G401 (cell line): ENCODE data around the gene FRY. TPM values are rescaled to one million over a fixed set of nuclear protein-coding genes. Genes with fewer than 3 reads are reported as not detected.
"Not testable (repeated sequence)": the region's sequence is repeated elsewhere in the genome, so short reads cannot be mapped to it uniquely, and the experiment has no call there.

Source experiments
- DNase-seq: peaks from one replicate; pipeline ENCODE4 v3.0.0-alpha.2; 2015; ENCODE audit warnings: low spot score
- in situ Hi-C: cut with HindIII; loops from 2 replicates; pipeline ENCODE4 v1.10.0; 2016; ENCODE audit warnings: low sequenced_read_pairs, mixed read lengths
- total RNA-seq: library from RNA; depleted of rRNA; stranded (reverse); fragments of >200 nt; shearing (Covaris generic); gene quantifications from 2 replicates; pipeline ENCODE4 v1.2.3, GENCODE V29; 2014

Gene FRY
- total RNA-seq, 1 experiment from 2014 or later = 3.1 TPM

DNA sequence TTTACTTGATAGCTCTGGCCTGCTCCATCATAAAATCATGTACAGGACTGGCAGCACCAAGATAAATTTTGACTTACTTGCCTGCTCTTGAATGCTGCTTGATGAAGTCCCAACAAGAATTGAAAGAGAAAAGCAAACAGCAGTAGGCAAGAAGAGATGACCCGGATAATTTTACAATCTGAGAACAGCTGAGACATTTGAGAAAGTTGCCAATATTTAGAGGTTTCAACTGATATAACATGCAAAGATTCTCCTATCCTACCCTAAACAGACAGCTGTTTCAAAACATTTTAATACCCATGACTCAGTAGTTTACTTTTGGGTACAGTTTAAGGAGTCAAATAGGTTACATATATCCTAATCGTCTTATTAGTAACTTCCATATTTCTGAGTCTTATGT is 5.9 kb downstream of the FRY start:
- in situ Hi-C loops = no loop called here
- no peak for DNase-seq

DNA sequence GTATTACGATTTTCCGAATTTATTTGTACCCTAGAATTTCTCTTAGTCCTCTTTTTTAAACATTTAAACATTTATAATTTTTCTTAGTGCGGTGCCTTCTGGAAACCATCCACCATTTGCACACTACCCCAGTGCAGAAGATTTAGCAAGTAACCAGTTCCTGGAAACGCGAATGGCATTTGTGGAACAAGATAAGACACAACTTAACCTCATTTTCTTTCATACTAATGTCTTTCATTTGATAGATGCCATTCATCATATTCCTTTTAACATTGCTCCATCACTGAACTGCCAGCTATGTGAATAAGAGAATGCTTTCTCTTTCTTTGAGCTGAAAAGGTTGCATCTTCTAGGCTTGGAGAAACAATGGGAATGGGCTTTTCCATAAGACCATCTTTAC is 6.8 kb downstream of the FRY start:
- no peak for DNase-seq
- in situ Hi-C loops = no loop called here

DNA sequence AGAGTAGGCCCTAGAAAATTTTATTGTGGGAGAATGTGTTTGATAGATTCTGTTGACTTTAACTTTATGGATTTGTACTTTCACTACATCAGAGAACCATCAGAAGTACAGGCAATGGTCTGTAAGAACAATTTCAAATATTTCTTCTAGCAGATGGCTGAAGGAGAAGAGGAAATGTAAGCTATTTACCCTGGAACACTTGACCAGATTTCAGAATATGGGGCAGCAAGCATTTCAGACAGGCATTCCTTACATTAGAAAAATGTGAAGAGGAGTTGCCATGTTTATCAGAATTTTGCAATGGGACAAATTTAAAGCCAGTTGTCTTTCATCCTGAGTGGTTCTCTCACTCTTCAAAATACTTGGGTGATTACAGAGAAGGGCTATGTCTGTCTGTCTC is 7.5 kb downstream of the FRY start:
- no peak for DNase-seq
- in situ Hi-C loops = no loop called here

DNA sequence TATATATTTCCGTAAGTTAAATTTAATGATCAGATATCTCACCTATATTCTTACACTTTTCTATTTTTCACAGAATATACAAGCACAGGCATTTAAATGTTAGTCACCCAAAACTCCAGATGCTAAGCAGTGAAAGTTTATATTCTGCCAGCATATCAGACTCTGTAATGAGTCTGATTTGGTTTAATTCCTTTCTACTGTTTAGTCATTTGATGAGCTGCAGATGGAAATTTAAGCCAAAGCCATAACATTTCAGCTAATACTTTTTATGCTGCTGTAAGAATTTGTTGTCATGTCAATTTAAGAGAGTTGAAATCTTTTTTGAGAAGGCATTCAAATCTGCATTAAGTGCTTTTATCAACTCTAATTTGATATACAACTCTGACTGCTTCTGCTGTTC is 8.0 kb downstream of the FRY start:
- DNase-seq = no peak
- in situ Hi-C loops = no loop called here

DNA sequence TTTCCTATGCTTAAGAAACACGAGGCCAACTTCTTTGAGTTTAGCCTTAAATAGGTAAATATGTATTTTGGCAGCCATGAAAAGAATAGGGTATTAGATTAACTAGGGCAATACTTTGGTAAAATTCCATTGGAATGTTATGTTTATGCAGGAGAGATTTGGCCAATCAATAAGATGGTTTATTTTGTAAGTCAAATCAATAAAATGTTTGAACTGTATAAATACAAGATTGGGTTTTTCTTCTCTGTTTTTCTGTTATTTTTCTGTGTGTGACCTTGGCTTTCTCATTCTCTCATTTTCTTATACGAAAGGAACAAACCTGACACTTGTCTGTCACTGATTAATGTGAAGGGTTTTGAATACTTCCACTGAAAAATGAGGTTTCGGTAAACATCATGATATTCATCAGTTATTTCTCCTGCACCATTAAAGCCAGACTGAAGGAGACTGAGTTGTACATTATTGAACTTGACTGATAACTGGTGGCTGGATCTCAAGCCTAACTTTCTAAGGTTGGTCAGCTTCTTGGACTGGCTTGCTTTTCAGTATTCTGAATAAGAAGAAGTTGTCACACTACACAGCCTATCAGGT is 8.6 kb downstream of the FRY start:
- in situ Hi-C loops = no loop called here
- DNase-seq = no peak

DNA sequence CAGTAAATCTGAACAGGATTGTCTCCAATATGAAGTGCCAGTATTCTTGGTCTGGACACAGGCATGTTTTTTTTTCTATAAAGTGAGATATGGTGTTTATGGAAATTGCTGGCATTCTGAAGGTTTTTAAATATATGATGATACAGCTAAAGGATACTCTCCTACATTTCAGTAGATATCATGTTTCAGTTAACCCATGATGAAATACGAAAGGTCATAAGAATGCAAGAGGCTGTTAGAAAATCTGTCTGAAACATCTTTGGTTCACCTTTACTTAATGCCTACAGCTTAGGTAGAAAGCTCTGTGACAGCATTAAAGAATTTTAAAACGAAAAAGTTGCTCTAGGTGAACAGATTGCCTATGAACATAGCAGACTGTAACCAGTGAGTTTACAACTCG is 9.1 kb downstream of the FRY start:
- no peak for DNase-seq
- in situ Hi-C loops = no loop called here

DNA sequence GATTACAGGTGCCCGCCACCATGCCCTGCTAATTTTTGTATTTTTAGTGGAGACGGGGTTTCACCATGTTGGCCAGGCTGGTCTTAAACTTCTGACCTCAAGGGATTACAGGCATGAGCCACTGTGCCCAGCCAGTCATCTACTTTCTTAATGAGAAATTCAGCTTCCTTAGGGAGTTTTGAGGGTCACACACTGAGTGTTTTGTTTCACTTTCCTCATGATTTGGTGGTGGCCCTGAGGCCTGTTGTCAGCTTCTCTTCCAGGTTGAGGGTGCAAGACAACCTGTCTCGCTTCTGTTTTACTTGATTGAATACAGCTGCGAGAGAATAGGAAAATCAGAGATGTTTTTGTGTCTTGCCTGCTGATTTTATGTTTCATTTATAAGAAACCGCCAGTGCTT is 9.9 kb downstream of the FRY start:
- in situ Hi-C loops = no loop called here

DNA sequence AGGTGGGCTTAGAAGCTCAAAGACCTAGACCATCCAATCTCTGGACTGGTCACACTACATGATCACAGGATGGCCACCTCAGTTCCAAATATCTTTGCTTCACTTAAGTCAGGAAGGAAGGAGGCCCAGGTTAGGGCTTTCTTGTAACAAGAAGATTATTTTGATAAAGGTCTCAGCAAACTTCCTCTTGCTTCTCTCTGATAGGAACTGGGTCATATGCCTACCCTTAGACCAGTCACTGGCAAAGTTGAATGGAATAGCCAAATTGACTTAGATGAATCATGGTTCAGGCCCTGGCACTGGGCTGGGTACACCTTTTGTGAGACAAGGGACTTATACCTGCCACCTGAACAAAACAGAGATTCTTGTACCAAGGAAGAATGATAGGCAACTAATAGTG is 11.0 kb downstream of the FRY start:
- in situ Hi-C loops = no loop called here
- DNase-seq = no peak

More for the DNA sequence above, 9.9 kb downstream of the FRY start:
- no peak for DNase-seq

DNA sequence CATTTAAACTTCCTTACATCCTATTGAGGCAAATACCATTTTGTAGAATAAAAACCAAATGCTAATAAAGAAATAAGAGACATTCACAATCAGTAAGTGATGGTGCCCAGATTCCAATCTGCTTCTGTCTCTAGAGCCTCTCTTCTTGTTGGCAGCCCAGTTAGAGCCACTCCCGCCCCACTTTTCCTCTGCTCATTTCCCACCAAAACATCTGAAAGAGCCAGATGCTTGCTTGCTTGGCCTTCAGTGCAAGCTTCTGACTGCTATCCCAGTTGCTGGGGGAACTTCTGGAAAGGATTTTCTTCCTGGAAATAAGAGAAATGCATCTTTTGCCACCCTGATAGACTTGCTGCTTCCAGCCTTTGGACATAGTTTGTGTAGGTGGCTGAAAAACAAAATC is 12.9 kb downstream of the FRY start:
- in situ Hi-C loops = no loop called here
- DNase-seq = no peak

DNA sequence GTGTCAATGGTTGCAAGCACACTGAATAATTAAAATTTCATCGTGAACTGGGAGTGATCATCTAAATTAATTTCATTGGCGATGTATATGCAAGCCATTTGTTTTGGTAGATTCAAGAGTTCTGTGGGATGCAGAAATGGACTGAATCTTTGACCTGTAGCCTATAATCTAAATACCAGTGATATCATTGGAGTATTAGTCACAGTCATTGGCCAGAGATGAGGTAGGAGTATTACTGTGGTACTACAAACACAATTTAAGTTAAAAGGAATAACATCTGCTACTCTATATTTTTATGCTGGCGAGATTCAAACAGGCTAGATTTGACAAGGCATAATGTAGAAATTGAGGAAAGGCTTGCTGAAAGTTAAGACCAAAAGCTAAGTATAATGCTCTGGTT is 14.0 kb downstream of the FRY start:
- DNase-seq = no peak
- in situ Hi-C loops = no loop called here

DNA sequence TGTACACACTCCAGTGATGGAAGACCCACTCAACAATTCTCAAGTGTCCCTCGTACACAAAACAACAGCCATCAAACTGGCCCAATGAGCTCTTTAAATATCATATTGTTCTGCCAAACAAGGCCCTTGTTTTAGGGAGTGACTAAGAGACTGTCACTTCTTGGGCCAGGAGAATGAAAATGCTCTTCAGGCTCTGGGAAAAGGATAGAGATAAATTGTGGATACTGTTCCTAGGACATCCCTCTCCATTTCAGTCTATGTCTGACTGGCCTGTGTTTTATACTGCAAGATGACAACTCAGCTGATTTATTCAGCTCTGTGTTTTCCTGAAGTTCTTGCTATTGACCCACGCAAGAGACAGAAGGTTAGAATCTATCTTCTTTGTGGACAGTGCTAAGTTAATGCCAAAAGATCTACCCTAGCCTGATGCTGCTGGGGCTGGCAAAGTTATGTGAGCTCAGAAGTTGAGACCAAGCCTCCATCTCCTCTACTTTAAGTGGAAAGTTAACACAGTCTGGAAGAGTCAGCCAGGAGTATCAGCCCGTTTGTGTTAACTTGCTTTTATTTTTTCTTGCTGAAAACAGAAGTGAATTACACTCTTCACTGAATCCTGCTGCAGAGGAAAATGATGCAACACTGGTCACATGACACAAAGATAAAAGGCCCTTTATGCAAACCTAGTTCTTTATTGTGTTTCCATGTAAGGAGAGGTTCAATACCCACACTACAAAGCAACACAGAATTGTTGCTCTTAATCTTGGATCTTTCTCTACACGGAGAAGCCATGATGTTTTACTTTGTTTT is 14.6 kb downstream of the FRY start:
- peak; percentile 43 for DNase-seq
- in situ Hi-C loops = no loop called here

DNA sequence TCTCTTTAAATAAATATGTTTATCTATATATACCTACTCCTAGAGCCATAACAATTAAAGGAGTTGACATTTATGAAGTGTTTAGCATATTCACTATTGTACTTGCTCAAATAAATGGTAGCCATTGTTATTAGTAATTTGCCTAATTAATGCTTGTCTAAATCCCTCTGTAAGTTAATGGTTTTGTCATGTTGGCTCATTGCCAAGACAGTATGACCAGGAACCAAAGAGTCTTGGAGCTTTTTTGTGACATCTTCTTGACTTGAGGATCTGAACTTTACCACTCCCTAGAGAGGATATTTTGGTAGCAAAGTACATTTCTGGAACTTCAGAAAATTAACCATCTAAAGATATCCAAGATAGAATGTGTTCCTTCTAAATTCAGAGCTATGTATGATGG is 15.5 kb downstream of the FRY start:
- DNase-seq = no peak
- in situ Hi-C loops = no loop called here

DNA sequence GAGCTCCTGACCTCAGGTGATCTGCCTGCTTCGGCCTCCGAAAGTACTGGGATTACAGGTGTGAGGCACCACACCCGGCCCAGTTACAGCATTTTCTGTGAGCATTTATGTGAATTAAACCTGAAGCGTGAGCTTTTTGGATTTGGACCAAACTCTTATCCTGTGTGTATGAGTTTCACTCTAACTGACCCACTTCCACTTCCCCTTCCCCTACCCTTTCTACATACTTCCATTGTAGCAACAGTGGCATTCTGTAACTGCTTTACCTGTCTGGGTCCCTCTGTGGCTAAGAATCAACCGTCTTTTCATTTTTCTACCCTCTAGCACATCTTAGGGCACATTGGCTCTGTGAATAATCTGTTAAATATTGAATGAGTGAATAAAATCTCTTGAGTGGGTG is 16.2 kb downstream of the FRY start:
- no peak for DNase-seq
- in situ Hi-C loops = no loop called here

DNA sequence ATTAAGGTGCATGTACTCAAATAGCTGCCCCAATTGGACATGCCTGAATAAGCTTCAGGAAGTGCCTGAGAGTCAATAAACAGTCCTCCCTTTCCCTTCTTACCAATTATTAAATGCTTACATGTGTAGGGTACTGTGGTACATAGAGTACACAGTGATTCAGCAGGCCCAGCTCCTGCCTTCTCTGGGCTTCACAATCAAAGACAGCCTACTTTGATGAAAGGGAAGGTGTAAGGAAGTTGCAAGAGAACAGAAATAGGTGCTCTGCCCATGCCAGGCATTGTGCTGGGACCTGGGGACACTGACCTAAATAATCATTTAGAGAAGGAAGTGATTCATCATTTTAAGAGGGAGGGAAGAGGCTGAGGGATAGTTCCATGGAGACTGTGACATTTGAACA is 17.2 kb downstream of the FRY start:
- no peak for DNase-seq
- in situ Hi-C loops = no loop called here

DNA sequence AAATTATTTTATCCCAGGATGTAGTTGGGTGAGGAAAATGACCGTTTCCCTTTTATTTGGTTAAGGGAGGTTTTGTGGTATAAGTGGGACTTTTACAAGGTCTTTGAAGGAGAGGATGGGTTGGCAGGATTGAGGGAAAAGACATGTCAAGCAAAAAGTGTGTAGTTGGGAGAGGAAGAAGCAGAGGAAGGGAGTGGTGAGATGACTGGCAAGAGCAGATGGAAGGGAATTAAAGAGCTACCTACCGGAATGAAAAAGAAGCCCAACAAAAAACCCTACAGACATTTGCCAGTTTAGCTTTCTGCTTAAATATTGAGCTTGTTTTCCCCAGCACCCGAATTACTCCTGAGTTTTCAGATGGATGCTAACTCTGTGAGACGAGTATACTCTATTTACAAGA is 19.6 kb downstream of the FRY start:
- in situ Hi-C loops = no loop called here

DNA sequence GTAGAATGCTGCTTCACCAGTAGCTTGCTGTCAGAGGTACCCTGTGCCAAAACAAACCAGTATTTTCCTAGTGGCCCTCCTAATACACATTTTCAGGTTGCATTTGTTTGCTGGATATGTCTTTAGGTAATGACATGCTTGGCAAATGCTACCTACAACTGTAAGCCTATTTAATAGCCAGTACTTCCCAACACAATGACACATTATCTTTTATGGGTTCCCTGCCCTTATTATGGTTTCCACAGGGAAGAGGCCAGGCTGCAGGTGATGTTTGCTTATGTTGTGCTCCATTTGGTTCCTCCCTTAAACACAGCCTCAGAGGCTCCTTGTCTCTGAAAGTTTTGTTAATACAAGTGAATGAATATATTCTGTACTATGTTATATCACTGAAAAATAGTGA is 24.7 kb downstream of the FRY start:
- no peak for DNase-seq
- in situ Hi-C loops = no loop called here

More for the DNA sequence above, 19.6 kb downstream of the FRY start:
- no peak for DNase-seq

DNA sequence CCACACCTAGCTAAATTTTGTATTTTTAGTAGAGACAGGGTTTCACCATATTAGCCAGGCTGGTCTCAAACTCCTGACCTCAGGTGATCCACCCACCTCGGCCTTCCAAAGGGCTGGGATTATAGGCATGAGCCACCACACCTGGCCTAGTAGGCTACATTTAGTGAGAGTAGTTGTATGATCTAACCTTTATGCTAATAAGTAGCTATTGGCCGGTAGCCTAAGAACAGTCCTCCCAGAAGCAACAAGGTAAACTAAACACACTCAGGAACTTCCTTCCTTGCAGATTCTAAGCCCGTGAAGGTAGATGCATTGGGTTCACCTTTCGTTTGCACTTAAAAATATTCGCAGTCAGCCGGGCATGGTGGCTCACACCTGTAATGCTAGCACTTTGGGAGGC is 25.8 kb downstream of the FRY start:
- in situ Hi-C loops = not testable (repeated sequence)

DNA sequence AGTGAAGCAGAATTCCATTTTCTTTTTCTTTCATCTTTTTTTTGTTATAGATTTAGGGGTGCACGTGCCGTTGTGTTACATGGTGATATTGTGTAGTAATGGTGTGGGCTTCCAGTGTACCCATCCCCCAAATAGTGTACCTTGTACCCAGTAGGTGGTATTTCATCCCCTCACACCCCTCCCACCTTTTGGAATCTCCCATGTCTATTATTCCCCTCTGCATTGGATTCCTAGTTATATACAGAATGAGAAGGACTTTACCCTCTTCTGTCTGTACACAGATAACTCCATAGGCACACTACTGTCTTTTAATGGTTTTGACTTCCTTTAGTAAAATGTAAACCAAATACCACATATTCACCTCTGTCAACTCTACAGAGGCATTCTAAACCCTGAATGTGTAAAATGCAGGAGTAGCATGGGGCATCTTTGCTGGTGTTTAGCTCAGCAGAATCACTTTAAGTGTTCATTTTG is 28.0 kb downstream of the FRY start:
- no peak for DNase-seq
- in situ Hi-C loops = no loop called here

More for the DNA sequence above, 25.8 kb downstream of the FRY start:
- not testable (repeated sequence) for DNase-seq

DNA sequence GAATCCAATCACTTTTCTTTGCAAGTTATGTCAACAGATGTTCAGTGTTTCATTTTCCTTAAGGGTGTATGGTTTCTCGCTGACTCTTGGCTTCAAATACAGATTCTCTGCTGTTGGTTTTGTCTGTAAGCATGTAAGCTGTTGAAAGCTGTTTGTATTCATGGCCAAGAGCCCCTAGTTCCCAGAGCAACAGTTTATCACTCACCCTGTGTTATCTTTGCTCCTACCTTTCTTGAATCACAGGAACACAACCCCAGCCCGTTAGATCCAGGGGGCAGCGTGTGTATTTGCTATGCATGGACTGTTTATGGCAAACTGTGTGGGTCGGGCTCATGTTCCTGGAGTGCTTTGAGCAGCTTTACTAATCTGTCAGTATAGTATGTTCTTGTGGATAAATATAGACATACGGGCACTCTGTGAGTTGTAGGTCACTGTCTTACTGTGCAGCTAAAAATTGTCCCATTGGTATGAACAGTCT is 28.9 kb downstream of the FRY start:
- in situ Hi-C loops = no loop called here
- DNase-seq = no peak

DNA sequence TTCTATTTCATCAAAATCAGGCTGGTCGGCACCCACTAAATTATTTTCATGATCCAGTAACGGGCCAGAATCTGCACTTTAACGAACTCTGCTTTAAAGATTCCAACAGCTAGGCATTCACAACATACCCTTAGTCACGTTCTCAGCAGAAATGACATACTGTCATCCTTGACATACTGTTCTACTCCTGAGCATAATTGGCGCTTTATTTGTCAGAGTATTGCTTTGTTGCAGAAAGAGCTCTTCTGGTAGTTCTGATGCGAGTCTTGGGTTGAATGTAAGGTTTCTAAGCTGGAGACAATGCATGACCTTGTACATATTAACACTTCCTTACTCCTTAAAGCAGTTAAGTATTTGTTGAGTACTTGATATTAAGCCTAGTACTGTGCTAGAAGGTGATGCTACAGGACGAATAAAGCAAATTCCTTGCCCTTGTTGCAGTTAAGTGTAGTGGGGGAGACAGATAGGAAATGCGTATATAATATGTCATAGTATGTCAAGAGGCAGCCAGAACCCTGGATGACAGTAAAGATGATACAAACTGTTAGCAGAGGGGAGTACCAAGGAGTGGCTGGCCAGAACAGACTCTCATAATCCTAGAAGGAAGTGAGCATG is 32.2 kb downstream of the FRY start:
- in situ Hi-C loops = no loop called here
- no peak for DNase-seq
